Suprapubic skin (tissue), 4 donors: ENCODE results near the gene CTTNBP2.

Source experiments
- CTCF ChIP-seq, 2 donors: fragments of 200-600 bp in 1 of 2; fragments of 450-650 bp in 1 of 2; sonication (generic) in 1 of 2; IDR thresholded peaks; one replicate each; pipeline ENCODE4 v1.5.1; 2016 to 2019; ENCODE audit warnings: antibody characterized with exemption in 2 of 2, mild to moderate bottlenecking in 1 of 2, moderate library complexity in 1 of 2
- POLR2A ChIP-seq, 2 donors: fragments of 450-650 bp; IDR thresholded peaks; one replicate each; pipeline ENCODE4 v1.6.1; 2017; ENCODE audit warnings: antibody characterized with exemption in 2 of 2, mild to moderate bottlenecking in 2 of 2, moderate library complexity in 2 of 2
- POLR2AphosphoS5 ChIP-seq, 3 donors: sonication (generic); formaldehyde crosslinking; IDR thresholded peaks; one replicate each; pipeline ENCODE4 v1.6.1; 2017; ENCODE audit warnings: antibody characterized with exemption in 3 of 3

GRCh38 chr7:117751775-117752174, 121.5 kb downstream of the CTTNBP2 start:
- no peak for TF ChIP-seq CTCF (IDR thresholded peaks at IDR 0.05)
- no peak for TF ChIP-seq POLR2A (IDR thresholded peaks at IDR 0.05)
- TF ChIP-seq POLR2AphosphoS5 (IDR thresholded peaks at IDR 0.05) = no peak
